Sciatic nerve (tissue), 2 donors: ENCODE results near the gene FLAD1. TPM values are rescaled to one million over a fixed set of nuclear protein-coding genes. Genes with fewer than 3 reads are reported as not detected.

ENCODE experiments used
- ATAC-seq: fragments of 200-7000 bp; cut with Tn5 transposase; one replicate; pipeline ENCODE4 v1.9.1; 2020; ENCODE audit warnings: mild to moderate bottlenecking, moderate library complexity
- DNase-seq: peaks from one replicate; pipeline ENCODE4 v3.0.0-alpha.2; 2020; ENCODE audit warnings: low spot score
- intact Hi-C: fragments of 100-400 bp; cut with DNase I; formaldehyde crosslinking; loops from one replicate; pipeline ENCODE4 v1.14.2; 2022
- microRNA-seq: library from miRNA; unstranded; fragments of <30 nt; microRNA quantifications from one replicate; pipeline ENCODE4 v1.2.0, GENCODE V29; 2020
- total RNA-seq: library from RNA; stranded (reverse); fragmentation: NEBNext Ultra II Directional; extraction: Animal tissue kit (Norgen Biotek cat#: 25700); gene quantifications from one replicate; pipeline ENCODE4 v1.2.1, GENCODE V29; 2021
- donor health status: DM: no; HTN: no; CAD: no.
- donor health status: DM: no; HTN: no; CAD: no.

Gene FLAD1
- total RNA-seq, 1 donor from 2014 or later = 24.3 TPM

- intact Hi-C loops = no loop called here
- no peak for DNase-seq
- no peak for ATAC-seq
Observed at GRCh38 chr1:155040358-155041093, 57.4 kb downstream of the FLAD1 start.

Small RNAs within 50 kb of the gene (microRNA-seq; reads per million reads assigned to microRNA genes)
- gene MIR4258 = not detected

Other genes with a start within 250 kb of the FLAD1 start
- 1.8 TPM for gene KCNN3, start 113.1 kb upstream of the FLAD1 start, total RNA-seq
- gene PMVK, start 46.6 kb upstream of the FLAD1 start, total RNA-seq = 30.4 TPM
- 71.1 TPM for gene PBXIP1, start 27.2 kb upstream of the FLAD1 start, total RNA-seq
- gene PYGO2, start 21.6 kb upstream of the FLAD1 start, total RNA-seq = 25.0 TPM
- gene SHC1, start 12.6 kb upstream of the FLAD1 start, total RNA-seq = 92.5 TPM
- gene CKS1B, start 8.7 kb upstream of the FLAD1 start, total RNA-seq = 31.7 TPM
- not detected for gene LENEP, start 10.2 kb downstream of the FLAD1 start, total RNA-seq
- gene ZBTB7B, start 19.5 kb downstream of the FLAD1 start, total RNA-seq = 45.3 TPM
- gene DCST2, start 50.4 kb downstream of the FLAD1 start, total RNA-seq = 5.5 TPM
- gene DCST1, start 50.5 kb downstream of the FLAD1 start, total RNA-seq = 0.31 TPM
- 147 TPM for gene ADAM15, start 68.0 kb downstream of the FLAD1 start, total RNA-seq
- 3.1 TPM for gene EFNA4, start 80.4 kb downstream of the FLAD1 start, total RNA-seq
- gene EFNA3, start 95.5 kb downstream of the FLAD1 start, total RNA-seq = 2.4 TPM
- gene EFNA1, start 144.5 kb downstream of the FLAD1 start, total RNA-seq = 49.0 TPM
- gene SLC50A1, start 152.5 kb downstream of the FLAD1 start, total RNA-seq = 20.8 TPM
- gene DPM3, start 157.2 kb downstream of the FLAD1 start, total RNA-seq = 75.3 TPM
- gene KRTCAP2, start 190.0 kb downstream of the FLAD1 start, total RNA-seq = 162 TPM
- gene TRIM46, start 190.5 kb downstream of the FLAD1 start, total RNA-seq = 4.8 TPM
- 58.8 TPM for gene THBS3, start 224.6 kb downstream of the FLAD1 start, total RNA-seq
- 20.0 TPM for gene MTX1, start 225.4 kb downstream of the FLAD1 start, total RNA-seq